GM20431 (cell line): ENCODE data around the gene BMPR1B.

Experiments used
- in situ Hi-C: fragments of 300-500 bp; cut with MseI, MboI; formaldehyde crosslinking; loops from one replicate; pipeline ENCODE4 v1.15.0; 2020; ENCODE audit warnings: low sequenced_read_pairs; ENCODE audit not compliant: unreplicated experiment

BMPR1B gene

DNA sequence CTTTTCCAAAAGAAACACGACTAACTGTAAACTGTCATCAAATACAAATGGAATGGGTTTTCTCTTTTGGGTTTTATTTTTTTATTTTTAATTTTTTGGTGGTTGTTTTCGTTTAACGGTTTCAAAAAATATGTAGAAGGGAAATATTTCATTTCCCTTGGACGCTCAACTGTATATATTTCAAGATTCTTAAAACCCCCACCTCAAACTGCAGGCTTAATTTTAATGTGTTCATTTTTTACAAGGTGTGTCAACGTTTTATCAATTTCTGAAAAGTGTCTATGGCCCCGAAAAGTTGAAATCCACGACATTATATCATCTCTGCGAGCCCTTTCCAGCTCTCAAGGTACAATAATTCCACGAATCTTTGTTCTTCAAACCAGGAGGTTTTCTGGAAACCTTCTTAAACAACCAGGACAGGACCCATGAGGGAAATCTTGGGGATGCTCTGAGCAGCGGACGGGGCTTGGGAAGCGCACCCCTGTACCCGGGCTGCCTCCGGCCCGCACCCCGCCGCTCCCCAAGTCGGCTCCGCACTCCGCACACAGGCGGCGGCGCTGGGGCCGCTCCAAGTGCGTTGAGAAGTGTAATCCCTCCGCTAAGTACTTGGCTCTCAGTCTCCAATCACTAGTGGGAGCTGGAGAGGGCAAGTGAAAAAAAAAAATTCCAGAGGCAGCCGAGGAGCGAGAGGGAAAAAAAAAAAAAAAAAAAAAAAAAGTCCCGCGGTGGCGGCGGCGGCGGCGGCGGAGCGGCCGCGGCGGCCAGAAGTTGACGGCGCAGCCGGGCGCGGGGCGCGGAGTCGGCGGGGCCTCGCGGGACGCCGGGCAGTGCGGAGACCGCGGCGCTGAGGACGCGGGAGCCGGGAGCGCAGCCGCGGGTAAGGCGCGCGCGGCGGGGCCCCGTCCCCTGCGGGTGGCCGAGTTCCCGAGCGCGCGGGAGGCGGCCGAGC lies at the start of gene BMPR1B:
Gene BMPR1B, plus strand, starts transcription at position 764 of the 949 bp plus-strand sequence. CDS start 346,470 bp downstream, outside the sequence.
- in situ Hi-C loops, result no loop called here

DNA sequence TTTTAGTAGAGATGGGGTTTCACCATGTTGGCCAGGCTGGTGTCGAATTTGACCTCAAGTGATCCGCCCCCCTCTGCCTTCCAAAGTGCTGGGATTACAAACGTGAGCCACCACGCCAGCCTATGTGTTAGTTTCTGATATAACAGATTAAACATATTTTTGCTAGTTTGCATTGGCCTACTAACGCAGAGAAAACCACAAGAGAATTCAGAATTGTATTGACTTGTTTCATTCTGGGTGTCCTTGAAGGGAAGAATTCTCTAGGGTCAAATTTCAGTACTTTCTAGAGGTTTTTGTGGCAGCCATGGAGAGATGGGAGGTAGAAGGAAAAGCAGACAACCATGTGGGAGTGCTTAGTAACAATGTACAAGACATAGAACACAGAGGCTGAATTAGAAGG lies 46.1 kb upstream of the BMPR1B start:
- in situ Hi-C loops, result no loop called here

DNA sequence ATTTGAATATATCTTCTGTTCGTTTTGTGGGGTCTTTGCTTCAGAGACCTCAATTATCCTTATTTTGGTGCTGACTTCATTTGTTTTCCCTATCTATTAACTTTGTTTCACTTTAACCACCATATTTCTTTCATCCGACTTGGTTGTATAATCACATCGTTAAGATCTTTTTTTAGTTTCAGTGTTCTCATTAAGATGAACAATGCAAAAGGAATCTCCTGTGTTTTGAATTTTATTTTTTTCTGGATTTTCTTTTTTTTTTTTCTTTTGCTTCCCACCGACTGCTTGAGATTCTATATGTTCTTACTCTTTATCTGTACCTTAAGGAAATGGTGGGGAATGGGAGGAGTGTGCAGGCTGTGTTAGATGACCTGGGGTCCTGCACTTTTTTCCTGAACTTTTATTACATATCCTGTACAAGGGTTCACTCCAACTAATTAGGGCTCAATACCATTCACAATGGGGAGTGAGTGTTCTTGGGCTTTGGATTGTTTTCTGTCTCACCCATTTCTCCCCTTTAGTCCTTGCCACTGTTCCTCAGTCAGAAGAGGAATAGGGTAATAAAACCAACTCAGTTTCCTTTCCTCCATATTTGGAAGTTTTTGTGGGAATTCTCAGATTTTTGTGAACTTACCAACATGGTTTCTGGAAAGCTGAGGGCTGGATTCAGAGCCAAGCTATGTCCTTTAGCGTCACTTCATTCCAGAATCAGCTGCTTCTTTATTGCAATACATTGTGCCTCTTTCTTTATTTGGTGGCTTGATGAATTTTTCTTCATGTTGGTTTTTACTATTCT lies 43.2 kb upstream of the BMPR1B start:
- in situ Hi-C loops, result no loop called here

DNA sequence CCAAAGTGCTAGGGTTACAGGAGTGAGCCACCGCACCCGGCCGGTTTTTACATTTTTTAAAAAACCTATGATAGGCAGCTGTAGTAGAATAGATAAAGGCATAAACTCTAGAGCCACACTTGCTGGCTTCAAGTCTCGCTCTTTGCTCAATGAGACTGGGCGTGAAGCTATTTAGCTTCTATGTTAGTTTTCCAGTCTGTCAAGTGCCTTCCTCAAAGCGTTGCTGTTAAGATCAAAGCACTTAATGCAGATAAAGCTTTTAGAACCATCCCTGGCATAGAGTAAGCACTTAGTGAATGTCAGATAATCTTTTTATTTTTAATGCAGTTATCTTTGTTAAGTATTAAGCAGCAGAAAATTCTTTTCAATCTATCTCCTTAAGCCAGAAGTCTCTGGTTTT lies 42.0 kb upstream of the BMPR1B start:
- in situ Hi-C loops, result no loop called here

DNA sequence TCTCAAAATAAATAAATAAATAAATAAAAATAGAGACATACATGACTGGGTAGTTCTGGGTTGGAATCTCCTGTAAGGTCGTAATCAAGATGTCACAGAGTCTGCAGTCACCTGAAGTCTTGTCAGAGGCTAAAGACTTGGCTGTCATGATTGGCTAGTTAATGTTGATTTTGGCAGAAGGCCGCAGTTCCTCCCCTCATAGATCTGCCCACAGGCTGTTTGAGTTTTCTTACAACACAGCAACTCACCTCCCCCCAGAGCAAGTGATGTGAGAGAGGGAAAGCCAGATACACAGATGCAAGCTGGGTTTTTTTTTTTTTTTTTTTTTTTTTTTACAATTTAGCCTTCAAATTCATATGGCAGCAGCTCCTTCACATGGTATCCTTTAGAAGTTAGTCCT lies 36.4 kb upstream of the BMPR1B start:
- in situ Hi-C loops, result no loop called here

DNA sequence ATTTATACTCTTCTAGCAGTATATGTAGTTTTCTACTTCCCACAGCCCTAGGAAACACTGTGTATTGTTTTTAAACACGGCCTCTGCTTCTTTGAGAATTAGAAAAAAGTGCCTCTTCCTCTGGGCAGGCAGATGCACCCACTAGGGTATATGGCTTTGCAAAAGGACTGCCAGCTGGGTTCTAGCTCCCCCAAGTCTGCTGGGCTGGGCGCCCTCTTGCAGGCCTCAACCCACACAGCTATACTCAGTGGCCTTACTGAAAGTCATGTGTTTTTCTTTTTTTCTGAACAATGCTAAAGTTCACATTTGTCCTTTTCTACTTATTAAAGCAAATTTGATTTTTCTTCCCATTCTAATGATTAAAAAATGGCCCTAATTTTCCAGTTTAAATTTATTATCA lies 35.5 kb upstream of the BMPR1B start:
- in situ Hi-C loops, result no loop called here

DNA sequence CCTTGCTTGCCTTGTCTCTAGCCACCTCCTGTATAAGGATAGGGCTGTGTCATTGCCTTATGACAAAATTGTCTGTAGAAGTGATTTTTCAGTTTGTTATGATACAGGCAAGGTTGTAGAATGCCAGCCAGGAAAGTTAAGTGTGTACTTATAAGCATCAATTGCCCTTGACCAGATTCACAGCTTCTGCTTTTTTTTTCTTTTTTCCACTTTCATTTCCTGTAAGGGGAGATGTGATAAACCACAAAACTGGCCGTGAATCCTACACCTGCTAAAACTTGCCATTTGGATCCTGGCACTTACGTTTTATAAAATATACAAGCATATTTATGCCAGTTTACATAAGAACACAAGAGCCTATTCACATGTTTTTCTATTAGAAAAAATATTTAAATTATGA lies 35.0 kb upstream of the BMPR1B start:
- in situ Hi-C loops, result no loop called here

DNA sequence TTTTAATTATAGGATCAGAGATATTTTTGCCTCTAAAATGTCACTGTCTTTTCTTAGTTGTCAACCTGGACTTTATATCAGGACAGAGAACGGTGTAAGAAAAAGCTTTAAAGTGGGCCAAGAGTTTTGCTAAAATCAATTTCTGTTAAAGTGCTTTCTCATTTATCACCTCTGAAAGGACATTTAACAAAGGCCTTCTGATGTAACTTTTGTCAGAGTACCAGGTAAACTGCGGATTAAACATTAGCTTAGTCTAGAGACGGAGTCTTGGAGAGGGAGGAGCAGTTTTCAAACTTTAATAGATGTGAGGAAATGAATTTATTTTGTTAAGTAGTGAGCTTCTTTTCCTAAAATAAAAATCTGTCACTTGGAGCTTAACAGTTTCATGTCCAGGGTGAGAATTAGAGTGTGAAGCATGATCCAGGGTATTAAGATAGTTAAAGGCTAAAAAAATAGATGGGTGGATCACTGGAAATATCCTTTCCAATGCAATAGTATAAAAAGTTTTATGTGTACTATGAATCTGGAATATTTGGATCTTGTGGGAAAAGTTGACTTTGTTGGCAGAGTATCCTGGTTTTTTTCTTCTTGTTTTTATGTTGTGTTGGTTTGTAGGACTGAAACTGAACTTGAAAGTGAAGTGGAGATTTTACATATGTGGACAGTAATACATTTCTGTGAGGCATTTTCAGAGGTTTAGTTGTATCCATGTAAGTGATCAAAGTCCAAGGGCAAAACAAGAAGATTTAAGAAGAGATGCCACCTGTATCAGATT lies 33.6 kb upstream of the BMPR1B start:
- in situ Hi-C loops, result no loop called here

DNA sequence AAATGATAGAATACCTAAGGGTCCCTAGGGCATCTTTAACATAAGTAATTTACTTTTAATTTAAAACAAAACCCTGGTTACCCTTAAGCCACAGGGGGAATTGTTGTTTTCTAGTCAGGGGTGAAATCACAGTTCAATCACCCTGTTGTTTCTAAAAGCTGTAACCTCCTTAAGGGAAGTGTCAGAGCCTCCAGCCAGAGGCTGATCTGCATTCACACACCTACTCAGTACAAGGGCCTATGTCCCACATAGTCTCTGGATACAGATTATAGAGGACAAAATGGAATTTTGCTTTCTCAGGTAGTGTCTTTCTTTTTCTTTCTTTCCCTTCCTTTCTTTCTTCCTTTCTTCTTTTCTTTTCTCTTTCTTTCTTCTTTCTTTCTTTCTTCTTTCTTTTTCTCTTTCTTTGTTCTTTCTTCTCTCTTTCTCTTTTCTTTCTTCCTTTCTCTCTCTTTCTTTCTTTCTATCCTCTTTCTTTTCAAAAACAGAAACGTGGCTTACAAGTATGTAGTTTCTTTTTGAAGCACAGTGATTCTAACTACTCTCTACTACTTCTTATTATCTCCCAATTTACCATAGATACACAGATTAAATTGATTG lies 31.1 kb upstream of the BMPR1B start:
- in situ Hi-C loops, result no loop called here

DNA sequence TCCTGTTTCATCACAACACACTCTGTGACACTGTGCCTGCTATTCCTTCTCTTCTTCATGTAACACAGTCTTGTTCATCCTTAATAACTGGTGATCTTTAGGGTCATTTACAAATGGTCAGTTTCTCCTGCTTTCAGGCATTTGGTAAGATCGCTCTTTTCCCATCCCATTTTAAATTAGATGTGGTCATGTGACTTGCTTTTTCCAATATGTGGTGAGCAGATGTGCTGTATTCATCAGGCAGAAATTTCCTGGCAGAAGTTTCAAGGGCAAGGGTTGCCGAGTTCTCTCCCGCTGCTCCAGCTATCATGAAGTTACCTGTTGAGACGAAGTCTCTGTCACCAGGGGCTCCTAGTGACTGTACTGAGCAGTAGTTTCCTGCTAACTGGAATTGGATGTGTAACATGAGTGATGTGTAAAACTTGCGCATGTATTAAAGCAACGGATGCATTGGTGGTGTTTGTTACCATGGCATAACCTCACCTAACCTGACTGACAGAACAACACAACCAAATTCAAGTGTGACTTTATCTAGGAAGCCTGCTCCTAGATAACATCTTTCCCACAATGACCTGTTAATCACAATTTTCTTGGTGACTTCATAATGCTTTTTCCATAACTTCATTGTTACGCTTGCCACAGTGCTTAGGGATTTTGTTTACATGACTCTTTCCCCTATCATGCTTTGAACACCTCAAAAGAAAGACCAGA lies 29.5 kb upstream of the BMPR1B start:
- in situ Hi-C loops, result no loop called here

DNA sequence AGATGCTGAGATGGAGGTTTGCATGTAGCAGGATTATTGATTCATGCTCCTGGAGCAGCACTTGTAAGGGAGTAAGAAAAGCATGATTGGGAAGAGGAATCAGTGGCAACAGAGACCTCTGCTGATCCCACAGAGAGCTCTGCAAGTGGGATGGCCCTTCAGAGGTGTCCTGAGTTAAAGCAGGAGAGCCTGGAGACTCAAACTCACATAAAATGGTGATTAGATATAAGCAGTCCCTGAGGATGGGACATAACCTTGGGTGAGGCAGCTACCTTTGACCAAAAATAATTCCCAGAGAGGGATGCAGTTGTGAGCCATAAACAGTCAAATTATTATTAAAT lies 25.4 kb upstream of the BMPR1B start:
- in situ Hi-C loops, result no loop called here

DNA sequence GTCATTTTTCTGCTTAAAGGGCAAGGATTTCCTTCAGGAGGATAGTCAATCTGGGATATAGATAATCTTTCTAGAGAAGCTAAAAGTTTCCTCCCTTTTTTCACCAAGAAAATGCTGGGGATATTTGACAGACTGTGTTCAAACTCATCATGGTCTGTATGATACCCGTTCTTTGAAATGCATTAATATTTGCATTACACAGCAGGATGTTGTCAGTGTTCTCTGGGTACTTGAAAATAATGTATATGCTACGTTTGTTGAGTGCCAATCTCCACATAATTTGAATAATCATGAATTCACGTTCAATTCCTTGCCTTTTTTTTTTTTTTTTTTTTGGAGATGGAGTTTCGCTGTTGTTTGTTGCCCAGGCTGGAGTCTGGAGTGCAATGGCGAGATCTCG lies 18.0 kb upstream of the BMPR1B start:
- in situ Hi-C loops, result no loop called here

DNA sequence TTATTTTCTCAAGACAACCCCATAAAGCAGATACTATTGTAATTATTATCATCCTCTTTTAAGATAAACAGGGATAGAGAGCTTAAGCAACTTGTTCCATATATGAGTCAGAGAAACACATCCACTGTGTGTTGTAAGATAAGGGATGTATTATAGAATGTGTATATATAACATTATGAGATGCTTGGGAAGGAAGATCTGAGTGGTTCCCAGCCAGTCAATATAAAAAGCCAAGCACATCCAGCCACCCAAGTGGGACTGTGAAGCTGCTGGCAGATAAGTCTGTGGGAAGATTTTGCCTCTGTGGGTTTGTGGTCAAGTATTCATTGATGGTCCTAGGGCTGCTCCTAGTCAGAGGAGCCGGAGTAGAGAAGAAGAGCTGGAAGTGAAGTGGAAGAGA lies 16.5 kb upstream of the BMPR1B start:
- in situ Hi-C loops, result no loop called here

DNA sequence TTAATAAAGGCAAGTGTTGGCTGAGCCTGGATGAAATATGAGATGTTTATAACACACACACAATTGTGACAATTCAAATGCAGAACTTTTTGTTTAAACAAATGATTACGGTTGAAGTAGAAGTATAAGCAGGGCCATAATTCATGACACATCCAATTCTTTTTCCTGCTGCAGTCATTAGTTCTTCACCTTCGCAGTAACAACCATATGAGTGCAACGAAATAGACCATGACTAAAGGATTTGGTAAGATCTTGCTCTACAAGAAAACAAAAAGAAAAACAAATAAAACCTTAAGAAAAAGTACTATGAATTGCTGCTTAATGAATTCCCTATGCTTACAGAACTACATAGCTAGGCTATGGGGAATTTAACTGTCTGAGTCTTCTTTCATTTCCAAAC lies 13.9 kb upstream of the BMPR1B start:
- in situ Hi-C loops, result no loop called here

DNA sequence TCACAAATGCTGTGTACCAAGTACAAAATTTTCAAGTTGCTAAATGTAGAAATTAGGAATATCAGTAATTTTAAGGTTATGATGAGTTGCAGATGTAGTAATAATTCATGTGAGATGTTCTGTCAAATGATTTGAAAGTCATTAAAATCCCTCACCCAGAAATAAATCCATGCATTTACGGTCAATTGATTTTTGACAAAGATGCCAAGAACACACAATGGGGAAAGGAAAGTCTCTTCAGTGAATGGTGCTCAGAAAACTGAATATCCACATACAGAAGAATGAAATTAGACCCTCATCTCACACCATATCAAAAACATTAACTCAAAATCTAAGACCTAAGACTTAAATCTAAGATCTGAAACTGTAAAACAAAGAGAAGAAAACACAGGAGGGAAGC lies 12.9 kb upstream of the BMPR1B start:
- in situ Hi-C loops, result no loop called here

DNA sequence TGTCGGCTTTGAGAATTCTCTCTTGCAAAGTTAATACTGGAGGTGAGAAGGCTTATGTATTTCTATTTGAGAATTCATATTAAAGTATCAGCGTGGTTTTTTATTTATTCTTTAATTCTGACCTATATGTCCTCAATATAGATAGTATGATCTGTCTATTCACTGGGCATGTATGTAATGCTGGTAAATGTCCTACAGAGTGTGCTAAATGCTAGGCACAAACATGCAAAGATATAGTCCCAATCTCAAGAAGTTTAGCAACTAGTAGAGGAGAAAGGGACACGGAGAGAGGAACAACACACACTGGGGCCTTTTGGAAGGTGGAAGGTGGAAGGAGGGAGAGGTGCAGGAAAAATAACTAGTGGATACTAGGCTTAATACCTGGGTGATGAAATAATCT lies 11.0 kb upstream of the BMPR1B start:
- in situ Hi-C loops, result no loop called here

DNA sequence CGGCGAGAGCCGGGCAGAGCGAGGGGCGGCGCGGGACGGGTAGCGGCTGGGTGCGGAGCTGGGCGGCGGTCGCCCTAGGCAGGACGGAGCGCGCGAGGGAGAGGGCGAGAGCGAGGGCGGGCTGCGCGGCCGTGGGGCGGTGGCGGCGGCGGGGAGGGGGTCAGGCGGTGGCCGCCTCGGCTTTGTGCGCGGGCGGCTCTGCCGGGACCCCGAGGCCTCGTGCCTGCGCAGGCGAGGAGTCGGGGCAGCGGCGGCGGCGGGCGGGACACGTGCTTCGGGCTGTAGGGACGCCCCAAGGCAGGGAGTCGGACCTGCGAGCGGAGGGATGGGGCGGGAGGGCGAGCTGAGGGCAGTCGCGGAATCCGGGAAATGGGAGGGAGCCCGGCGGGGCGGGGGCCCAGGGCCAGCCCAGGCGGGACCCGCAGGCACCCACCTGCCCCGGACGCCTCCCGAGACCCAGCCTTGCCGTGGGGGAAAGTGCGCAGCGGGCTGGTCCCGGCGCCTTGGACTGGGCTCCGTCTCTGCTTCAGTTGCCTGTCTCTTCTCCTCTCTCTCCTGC lies 465 bp downstream of the BMPR1B start:
- in situ Hi-C loops, result no loop called here

DNA sequence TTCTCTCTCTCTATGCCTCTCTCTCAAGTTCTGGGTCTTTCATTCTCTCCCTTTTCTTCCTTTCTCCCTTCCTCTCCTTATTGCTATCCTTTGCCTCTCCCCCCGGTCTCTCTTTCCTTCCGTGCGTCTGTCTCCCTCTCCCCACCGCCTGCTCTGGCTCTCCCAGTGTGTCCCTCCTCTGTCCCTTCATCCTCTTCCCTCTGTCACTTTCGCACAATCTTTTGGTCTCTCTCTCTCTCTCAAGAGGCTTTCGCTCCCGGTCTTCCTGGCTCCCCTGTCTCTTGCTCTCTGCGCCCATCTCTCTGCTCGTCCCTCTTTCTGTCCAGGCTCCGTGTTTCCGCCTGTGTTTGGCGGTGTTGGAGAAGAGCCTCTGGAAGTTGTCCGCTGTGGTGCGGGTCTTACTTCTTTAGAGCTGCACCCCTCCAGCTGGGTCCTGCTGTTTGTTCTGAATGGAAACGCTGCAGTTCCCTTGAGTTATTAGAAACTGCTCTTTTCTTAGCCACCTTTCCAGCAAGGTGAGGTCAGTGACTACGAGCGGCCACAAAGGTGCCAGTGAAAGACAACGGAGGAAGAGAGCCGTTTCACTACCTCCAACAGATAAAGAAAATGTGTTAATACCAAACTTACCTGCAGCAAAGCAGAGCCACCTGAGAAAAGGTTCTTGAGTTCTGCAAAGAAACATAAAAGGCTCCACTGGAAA lies 1.1 kb downstream of the BMPR1B start:
- in situ Hi-C loops, result no loop called here

DNA sequence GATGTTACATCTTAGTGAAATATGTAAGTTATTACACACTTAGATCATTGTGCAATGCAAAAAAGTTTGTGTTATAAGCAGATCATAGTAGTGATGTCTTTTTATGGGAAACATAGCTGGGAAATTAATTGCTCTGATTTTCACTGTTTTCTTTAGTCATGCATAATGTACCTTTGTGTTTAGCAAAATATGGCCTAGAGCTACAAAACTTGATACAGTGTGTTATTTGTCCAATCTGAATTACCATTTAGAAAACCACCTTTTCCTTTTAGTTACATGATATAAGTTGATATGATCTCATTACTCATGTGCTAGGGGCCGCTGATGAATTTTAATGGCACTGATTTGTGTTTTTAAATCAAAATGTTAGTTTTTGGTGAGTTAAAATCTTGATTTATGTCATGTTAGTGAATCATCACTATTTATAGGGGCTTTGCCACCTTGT lies 2.0 kb downstream of the BMPR1B start:
- in situ Hi-C loops, result no loop called here
